ENCODE data around the gene KLK3.
A peak's percentile ranks its signal among the peaks of the same experiment; 100 is the strongest.

Gene KLK3

GRCh38 chr19:50899569-50899968 lies 44.9 kb downstream of the KLK3 start:
- peaks cover 0 to 3% of the 10 kb centered on the region in 2 donors for H3K9me3 ChIP-seq (replicated peaks in 1 of 2; ENCODE audit: control insufficient read depth in 2 of 2, insufficient read depth in 1 of 2, low read depth in 1 of 2, low read length in 2 of 2)

DNA sequence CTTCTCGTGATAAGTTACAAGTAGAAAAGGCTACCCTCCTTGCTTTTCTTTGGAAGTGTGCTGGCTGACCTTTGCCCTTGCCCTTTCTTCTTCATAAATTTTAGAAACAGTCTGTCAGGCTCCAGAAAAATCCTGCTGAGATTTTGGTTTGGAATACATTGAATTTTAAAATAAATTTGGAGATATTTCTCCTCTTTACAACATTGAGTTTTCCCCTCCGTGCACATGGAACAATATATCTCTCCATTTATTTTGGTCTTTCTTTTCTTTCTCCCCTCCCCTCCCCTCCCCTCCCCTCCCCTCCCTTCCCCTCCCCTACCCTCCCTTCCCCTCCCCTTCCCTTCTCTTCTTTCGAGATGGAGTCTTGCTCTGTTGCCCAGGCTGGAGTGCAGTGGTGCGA lies 47.9 kb downstream of the KLK3 start:
- Histone ChIP-seq H3K4me3 (ENCODE audit: low read length in 2 of 2) (no peak overlapping the region), H2BK15ac (ENCODE audit: low read length) (no peak overlapping the region), H2AFZ (ENCODE audit: low read length) (no peak overlapping the region), H3K27ac (replicated peaks; ENCODE audit: low read length) (no peak overlapping the region), H3K9ac (ENCODE audit: low read depth, low read length, poor library complexity) (no peak overlapping the region), H3K79me1 (ENCODE audit: low read depth, low read length) (no peaks in the 10 kb centered on the region), H2BK12ac (ENCODE audit: low read length) (no peak overlapping the region), H3K23ac (ENCODE audit: low read depth, low read length, poor library complexity) (no peak overlapping the region), H3K27me3 (ENCODE audit: control insufficient read depth in 3 of 3, insufficient read depth in 3 of 3, low read depth in 1 of 3, low read length in 3 of 3) (peaks cover 0 to 6% (median 0%) of the 10 kb centered on the region in 3 experiments), H3K36me3 (replicated peaks in 1 of 2; ENCODE audit: control insufficient read depth in 2 of 2, insufficient read depth in 2 of 2, low read length in 2 of 2) (no peaks in the 10 kb centered on the region), H2BK5ac (ENCODE audit: low read length) (no peak overlapping the region), H3K4ac (ENCODE audit: low read length) (no peak overlapping the region), H2BK120ac (ENCODE audit: low read depth, low read length) (no peak overlapping the region), H3K4me2 (ENCODE audit: insufficient read depth, low read length, poor library complexity, severe bottlenecking) (no peak overlapping the region), H3K4me1 (ENCODE audit: control insufficient read depth in 2 of 2, insufficient read depth in 1 of 2, low read depth in 1 of 2, low read length in 2 of 2) (no peaks in the 10 kb centered on the region), H3K9me3 (replicated peaks in 1 of 2; ENCODE audit: control insufficient read depth in 2 of 2, insufficient read depth in 1 of 2, low read depth in 1 of 2, low read length in 2 of 2) (no peaks in the 10 kb centered on the region), H2AK5ac (ENCODE audit: low read depth, low read length) (no peak overlapping the region), H4K91ac (ENCODE audit: low read depth, low read length, poor library complexity) (no peak overlapping the region), H4K8ac (ENCODE audit: low read depth, low read length) (no peak overlapping the region), H3K18ac (ENCODE audit: low read length) (no peak overlapping the region), H3K14ac (ENCODE audit: low read length) (no peak overlapping the region)
- no peak for DNase-seq (ENCODE audit: low spot score)
- no CpG with 5 or more reads among the region's 4 CpGs for WGBS, 2 donors (ENCODE audit: extremely low coverage in 2 of 2, insufficient read length in 2 of 2, insufficient replicate concordance in 1 of 2)

More at GRCh38 chr19:50899569-50899968, 44.9 kb downstream of the KLK3 start:
- H3K27me3 ChIP-seq (ENCODE audit: control insufficient read depth in 3 of 3, insufficient read depth in 3 of 3, low read depth in 1 of 3, low read length in 3 of 3): no peaks in the 10 kb centered on the region
- H4K91ac ChIP-seq (ENCODE audit: low read depth, low read length, poor library complexity): no peak overlapping the region
- no peak overlapping the region for H2BK5ac ChIP-seq (ENCODE audit: low read length)
- no peak overlapping the region for H3K18ac ChIP-seq (ENCODE audit: low read length)
- WGBS, 2 donors (ENCODE audit: extremely low coverage in 2 of 2, insufficient read length in 2 of 2, insufficient replicate concordance in 1 of 2): no CpG with 5 or more reads among the region's 3 CpGs
- no peaks in the 10 kb centered on the region for H3K79me1 ChIP-seq (ENCODE audit: low read depth, low read length)
- no peak for DNase-seq (ENCODE audit: low spot score)
- no peak overlapping the region for H3K27ac ChIP-seq (replicated peaks; ENCODE audit: low read length)
- no peak overlapping the region for H2AFZ ChIP-seq (ENCODE audit: low read length)
- no peak overlapping the region for H2BK120ac ChIP-seq (ENCODE audit: low read depth, low read length)
- no peaks in the 10 kb centered on the region for H3K36me3 ChIP-seq (replicated peaks in 1 of 2; ENCODE audit: control insufficient read depth in 2 of 2, insufficient read depth in 2 of 2, low read length in 2 of 2)
- H3K4ac ChIP-seq (ENCODE audit: low read length): no peak overlapping the region
- H3K23ac ChIP-seq (ENCODE audit: low read depth, low read length, poor library complexity): no peak overlapping the region
- no peak overlapping the region for H3K9ac ChIP-seq (ENCODE audit: low read depth, low read length, poor library complexity)
- H2BK12ac ChIP-seq (ENCODE audit: low read length): no peak overlapping the region
- no peak overlapping the region for H3K4me2 ChIP-seq (ENCODE audit: insufficient read depth, low read length, poor library complexity, severe bottlenecking)
- no peak overlapping the region for H2AK5ac ChIP-seq (ENCODE audit: low read depth, low read length)
- H3K4me3 ChIP-seq (ENCODE audit: low read length in 2 of 2): no peak overlapping the region
- H2BK15ac ChIP-seq (ENCODE audit: low read length): no peak overlapping the region
- no peak overlapping the region for H3K14ac ChIP-seq (ENCODE audit: low read length)
- H3K4me1 ChIP-seq (ENCODE audit: control insufficient read depth in 2 of 2, insufficient read depth in 1 of 2, low read depth in 1 of 2, low read length in 2 of 2): no peaks in the 10 kb centered on the region
- no peak overlapping the region for H4K8ac ChIP-seq (ENCODE audit: low read depth, low read length)

DNA sequence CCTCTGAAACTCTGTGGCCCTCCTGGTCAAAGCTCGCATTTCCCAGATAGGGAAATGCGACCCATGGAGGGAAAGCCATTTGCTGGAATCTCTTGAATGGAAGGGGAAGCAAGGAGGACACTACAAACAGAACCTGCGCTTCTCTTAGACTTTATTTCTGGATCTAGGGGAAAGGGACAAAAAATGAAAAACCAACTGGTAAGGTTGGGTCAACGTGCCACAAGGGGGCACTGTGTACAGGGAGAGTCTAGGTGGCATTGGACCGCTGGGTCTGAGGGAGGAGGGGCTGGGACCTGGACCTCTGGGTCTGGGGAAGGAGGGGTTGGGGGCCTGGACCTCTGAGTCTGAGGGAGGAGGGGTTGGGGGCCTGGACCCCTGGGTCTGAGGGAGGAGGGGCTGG lies 51.5 kb downstream of the KLK3 start:
- Histone ChIP-seq H3K27me3 (ENCODE audit: control insufficient read depth in 3 of 3, insufficient read depth in 3 of 3, low read depth in 1 of 3, low read length in 3 of 3) (peaks cover 2 to 41% (median 25%) of the 10 kb centered on the region in 3 experiments), H3K14ac (ENCODE audit: low read length) (no peak overlapping the region), H3K79me1 (ENCODE audit: low read depth, low read length) (no peaks in the 10 kb centered on the region), H2BK15ac (ENCODE audit: low read length) (no peak overlapping the region), H3K23ac (ENCODE audit: low read depth, low read length, poor library complexity) (no peak overlapping the region), H3K4me1 (ENCODE audit: control insufficient read depth in 2 of 2, insufficient read depth in 1 of 2, low read depth in 1 of 2, low read length in 2 of 2) (peaks cover 0 to 3% of the 10 kb centered on the region in 2 donors), H3K36me3 (replicated peaks in 1 of 2; ENCODE audit: control insufficient read depth in 2 of 2, insufficient read depth in 2 of 2, low read length in 2 of 2) (no peaks in the 10 kb centered on the region), H3K4ac (ENCODE audit: low read length) (no peak overlapping the region), H3K4me2 (ENCODE audit: insufficient read depth, low read length, poor library complexity, severe bottlenecking) (no peak overlapping the region), H2BK120ac (ENCODE audit: low read depth, low read length) (no peak overlapping the region), H3K9ac (ENCODE audit: low read depth, low read length, poor library complexity) (no peak overlapping the region), H4K91ac (ENCODE audit: low read depth, low read length, poor library complexity) (no peak overlapping the region), H3K18ac (ENCODE audit: low read length) (no peak overlapping the region), H4K8ac (ENCODE audit: low read depth, low read length) (no peak overlapping the region), H3K27ac (replicated peaks; ENCODE audit: low read length) (no peak overlapping the region), H2BK12ac (ENCODE audit: low read length) (no peak overlapping the region), H3K9me3 (replicated peaks in 1 of 2; ENCODE audit: control insufficient read depth in 2 of 2, insufficient read depth in 1 of 2, low read depth in 1 of 2, low read length in 2 of 2) (no peaks in the 10 kb centered on the region), H2BK5ac (ENCODE audit: low read length) (no peak overlapping the region), H3K4me3 (ENCODE audit: low read length in 2 of 2) (no peak overlapping the region), H2AK5ac (ENCODE audit: low read depth, low read length) (no peak overlapping the region), H2AFZ (ENCODE audit: low read length) (no peak overlapping the region)
- peak; percentile 50 for DNase-seq (ENCODE audit: low spot score)
- WGBS, 2 donors (ENCODE audit: extremely low coverage in 2 of 2, insufficient read length in 2 of 2, insufficient replicate concordance in 1 of 2): no CpG with 5 or more reads among the region's 5 CpGs

DNA sequence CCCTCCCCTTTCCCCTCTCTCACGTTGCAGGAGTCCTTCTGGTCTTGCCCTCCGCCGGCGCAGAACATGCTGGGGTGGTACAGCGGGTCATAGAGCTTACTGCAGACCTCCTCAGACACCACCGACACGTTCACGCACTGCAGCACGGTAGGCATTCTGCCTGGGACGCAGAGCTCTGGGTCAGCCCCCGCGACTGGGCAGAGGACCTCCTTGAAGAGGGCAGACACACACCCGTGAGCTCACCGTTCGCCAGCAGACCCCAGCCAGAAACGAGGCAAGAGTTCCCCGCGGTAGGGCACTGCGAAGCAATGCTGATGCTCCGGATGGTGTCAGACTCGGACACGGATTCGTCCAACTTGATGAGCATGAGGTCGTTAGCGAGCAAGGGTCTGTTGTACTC lies 53.6 kb downstream of the KLK3 start:
- Histone ChIP-seq H4K91ac (ENCODE audit: low read depth, low read length, poor library complexity) (no peak overlapping the region), H2AK5ac (ENCODE audit: low read depth, low read length) (peak overlapping the region; percentile 47), H2BK15ac (ENCODE audit: low read length) (peak overlapping the region; percentile 52), H4K8ac (ENCODE audit: low read depth, low read length) (no peak overlapping the region), H3K4me2 (ENCODE audit: insufficient read depth, low read length, poor library complexity, severe bottlenecking) (no peak overlapping the region), H2BK120ac (ENCODE audit: low read depth, low read length) (no peak overlapping the region), H3K4ac (ENCODE audit: low read length) (no peak overlapping the region), H3K18ac (ENCODE audit: low read length) (peak overlapping the region; percentile 73), H3K9me3 (replicated peaks in 1 of 2; ENCODE audit: control insufficient read depth in 2 of 2, insufficient read depth in 1 of 2, low read depth in 1 of 2, low read length in 2 of 2) (no peaks in the 10 kb centered on the region), H3K9ac (ENCODE audit: low read depth, low read length, poor library complexity) (no peak overlapping the region), H3K14ac (ENCODE audit: low read length) (peak overlapping the region; percentile 94), H3K23ac (ENCODE audit: low read depth, low read length, poor library complexity) (peak overlapping the region; percentile 8), H3K79me1 (ENCODE audit: low read depth, low read length) (no peaks in the 10 kb centered on the region), H2BK5ac (ENCODE audit: low read length) (no peak overlapping the region), H3K4me1 (ENCODE audit: control insufficient read depth in 2 of 2, insufficient read depth in 1 of 2, low read depth in 1 of 2, low read length in 2 of 2) (peaks cover 0 to 3% of the 10 kb centered on the region in 2 donors), H3K36me3 (replicated peaks in 1 of 2; ENCODE audit: control insufficient read depth in 2 of 2, insufficient read depth in 2 of 2, low read length in 2 of 2) (no peaks in the 10 kb centered on the region), H2BK12ac (ENCODE audit: low read length) (no peak overlapping the region), H2AFZ (ENCODE audit: low read length) (no peak overlapping the region), H3K27ac (replicated peaks; ENCODE audit: low read length) (no peak overlapping the region), H3K27me3 (ENCODE audit: control insufficient read depth in 3 of 3, insufficient read depth in 3 of 3, low read depth in 1 of 3, low read length in 3 of 3) (peaks cover 11 to 62% (median 45%) of the 10 kb centered on the region in 3 experiments), H3K4me3 (ENCODE audit: low read length in 2 of 2) (no peak overlapping the region)
- WGBS, 2 donors (ENCODE audit: extremely low coverage in 2 of 2, insufficient read length in 2 of 2, insufficient replicate concordance in 1 of 2): no CpG with 5 or more reads among the region's 25 CpGs
- no peak for DNase-seq (ENCODE audit: low spot score)
